NB4 (cell line): ENCODE data around the gene CRYZL1.

Source experiments
- POLR2A ChIP-seq: IDR thresholded peaks from 2 replicates; pipeline ENCODE4 v1.6.1; 2011; ENCODE audit warnings: mild to moderate bottlenecking; ENCODE audit not compliant: insufficient read length; ENCODE audit errors: extremely low read depth
- TF ChIP-seq, protein P1 (sequence below): IDR thresholded peaks from one replicate; pipeline ENCODE4 v1.5.1; 2012; ENCODE audit warnings: low read depth, low read length
- TF ChIP-seq, protein P2 (sequence below): IDR thresholded peaks from 2 replicates; pipeline ENCODE4 v1.6.1; 2011; ENCODE audit warnings: low read depth, low read length

DNA sequence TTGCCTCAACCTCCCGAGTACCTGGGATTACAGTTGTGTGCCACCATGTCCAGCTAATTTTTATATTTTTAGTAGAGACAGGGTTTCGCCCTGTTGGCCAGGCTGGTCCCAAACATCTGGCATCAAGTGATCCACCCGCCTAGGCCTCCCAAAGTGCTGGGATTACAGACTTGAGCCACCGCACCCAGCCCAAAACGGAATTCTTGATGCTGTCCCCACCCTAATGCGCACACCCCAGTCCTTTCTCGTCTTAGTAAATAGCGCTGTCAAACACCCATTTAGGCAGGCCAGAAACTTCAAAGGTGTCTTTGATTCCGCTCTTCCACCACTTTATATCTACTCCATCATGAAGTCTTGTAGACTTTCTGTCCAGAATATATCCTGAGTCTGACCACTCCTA, 35.9 kb upstream of the CRYZL1 start:
- TF ChIP-seq, protein P1, sequence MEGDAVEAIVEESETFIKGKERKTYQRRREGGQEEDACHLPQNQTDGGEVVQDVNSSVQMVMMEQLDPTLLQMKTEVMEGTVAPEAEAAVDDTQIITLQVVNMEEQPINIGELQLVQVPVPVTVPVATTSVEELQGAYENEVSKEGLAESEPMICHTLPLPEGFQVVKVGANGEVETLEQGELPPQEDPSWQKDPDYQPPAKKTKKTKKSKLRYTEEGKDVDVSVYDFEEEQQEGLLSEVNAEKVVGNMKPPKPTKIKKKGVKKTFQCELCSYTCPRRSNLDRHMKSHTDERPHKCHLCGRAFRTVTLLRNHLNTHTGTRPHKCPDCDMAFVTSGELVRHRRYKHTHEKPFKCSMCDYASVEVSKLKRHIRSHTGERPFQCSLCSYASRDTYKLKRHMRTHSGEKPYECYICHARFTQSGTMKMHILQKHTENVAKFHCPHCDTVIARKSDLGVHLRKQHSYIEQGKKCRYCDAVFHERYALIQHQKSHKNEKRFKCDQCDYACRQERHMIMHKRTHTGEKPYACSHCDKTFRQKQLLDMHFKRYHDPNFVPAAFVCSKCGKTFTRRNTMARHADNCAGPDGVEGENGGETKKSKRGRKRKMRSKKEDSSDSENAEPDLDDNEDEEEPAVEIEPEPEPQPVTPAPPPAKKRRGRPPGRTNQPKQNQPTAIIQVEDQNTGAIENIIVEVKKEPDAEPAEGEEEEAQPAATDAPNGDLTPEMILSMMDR: no peak
- no peak for TF ChIP-seq POLR2A
- TF ChIP-seq, protein P2, sequence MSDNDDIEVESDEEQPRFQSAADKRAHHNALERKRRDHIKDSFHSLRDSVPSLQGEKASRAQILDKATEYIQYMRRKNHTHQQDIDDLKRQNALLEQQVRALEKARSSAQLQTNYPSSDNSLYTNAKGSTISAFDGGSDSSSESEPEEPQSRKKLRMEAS: no peak
